Astrocyte (in vitro differentiated cells and primary cell): Measurements from ENCODE around the gene NAA11. TPM values are rescaled to one million over a fixed set of nuclear protein-coding genes. Genes with fewer than 3 reads are reported as not detected.

Experiments used
- DNase-seq: peaks from one replicate; pipeline ENCODE4 v3.0.0-alpha.2; 2010; ENCODE audit warnings: low read depth
- FAIRE-seq: peaks from 2 replicates; lab custom pipeline; 2011; peaks lifted over from hg19 to GRCh38; lab: Jason Lieb, UNC
- H2AFZ ChIP-seq: 2 replicates; pipeline ENCODE4 v1.6.0; 2012; ENCODE audit warnings: low read depth, low read length, inconsistent platforms
- H3K27ac ChIP-seq: 2 replicates; pipeline ENCODE4 v1.5.1; 2011; ENCODE audit warnings: low read depth, low read length, inconsistent platforms
- H3K27me3 ChIP-seq: 2 replicates; pipeline ENCODE4 v1.6.0; 2011; ENCODE audit warnings: low read length, inconsistent platforms; ENCODE audit not compliant: insufficient read depth
- H3K36me3 ChIP-seq: 2 replicates; pipeline ENCODE4 v1.5.1; 2011; ENCODE audit warnings: low read length, inconsistent platforms; ENCODE audit not compliant: insufficient read depth
- H3K4me1 ChIP-seq: 2 replicates; pipeline ENCODE4 v1.5.1; 2011; ENCODE audit warnings: low read length, inconsistent platforms; ENCODE audit not compliant: insufficient read depth
- H3K4me2 ChIP-seq: 2 replicates; pipeline ENCODE4 v1.6.0; 2012; ENCODE audit warnings: low read length, inconsistent platforms
- H3K4me3 ChIP-seq: 2 replicates; pipeline ENCODE4 v1.5.1; 2011; ENCODE audit warnings: low read depth, mild to moderate bottlenecking, low read length, inconsistent platforms; ENCODE audit not compliant: insufficient read depth
- H3K79me2 ChIP-seq: 2 replicates; pipeline ENCODE4 v1.6.0; 2012; ENCODE audit warnings: mild to moderate bottlenecking, low read length, inconsistent platforms; ENCODE audit not compliant: insufficient read depth
- H3K9ac ChIP-seq: 2 replicates; pipeline ENCODE4 v1.6.0; 2012; ENCODE audit warnings: mild to moderate bottlenecking, low read length, inconsistent platforms
- H3K9me3 ChIP-seq: 2 replicates; pipeline ENCODE4 v1.5.1; 2012; ENCODE audit warnings: low read depth, mild to moderate bottlenecking, low read length, inconsistent platforms; ENCODE audit not compliant: insufficient read depth
- H4K20me1 ChIP-seq: 2 replicates; pipeline ENCODE4 v1.6.0; 2012; ENCODE audit warnings: low read length, inconsistent platforms; ENCODE audit not compliant: insufficient read depth
- H3K27ac Mint-ChIP-seq: one replicate; pipeline ENCODE4 v1.8.0; 2021; ENCODE audit warnings: mild to moderate bottlenecking, mixed read lengths; ENCODE audit not compliant: unreplicated experiment
- H3K27me3 Mint-ChIP-seq: one replicate; pipeline ENCODE4 v1.8.0; 2021; ENCODE audit warnings: low read depth, mixed read lengths; ENCODE audit not compliant: unreplicated experiment
- H3K36me3 Mint-ChIP-seq: one replicate; pipeline ENCODE4 v1.8.0; 2021; ENCODE audit warnings: low read depth, mixed read lengths; ENCODE audit not compliant: unreplicated experiment
- H3K4me1 Mint-ChIP-seq: one replicate; pipeline ENCODE4 v1.8.0; 2021; ENCODE audit warnings: low read depth, mixed read lengths; ENCODE audit not compliant: unreplicated experiment
- H3K4me3 Mint-ChIP-seq: one replicate; pipeline ENCODE4 v1.8.0; 2021; ENCODE audit warnings: mild to moderate bottlenecking, moderate library complexity, mixed read lengths; ENCODE audit not compliant: unreplicated experiment
- H3K9me3 Mint-ChIP-seq: one replicate; pipeline ENCODE4 v1.8.0; 2021; ENCODE audit warnings: mild to moderate bottlenecking, mixed read lengths; ENCODE audit not compliant: unreplicated experiment
- EZH2 ChIP-seq: IDR thresholded peaks from 2 replicates; pipeline ENCODE4 v1.6.1; 2012; ENCODE audit warnings: mild to moderate bottlenecking, low read length, inconsistent platforms; ENCODE audit not compliant: insufficient read depth
- total RNA-seq: library from RNA; stranded (reverse); gene quantifications from 2 replicates; pipeline ENCODE4 v1.2.1, GENCODE V29; 2021
- TF ChIP-seq, protein P1 (sequence below): IDR thresholded peaks from 2 replicates; pipeline ENCODE4 v1.5.1; 2011; ENCODE audit warnings: low read depth, mild to moderate bottlenecking, inconsistent platforms, low read length, moderate library complexity; ENCODE audit not compliant: insufficient read depth

NAA11 gene
- total RNA-seq, 1 donor from 2014 or later = not detected

DNA sequence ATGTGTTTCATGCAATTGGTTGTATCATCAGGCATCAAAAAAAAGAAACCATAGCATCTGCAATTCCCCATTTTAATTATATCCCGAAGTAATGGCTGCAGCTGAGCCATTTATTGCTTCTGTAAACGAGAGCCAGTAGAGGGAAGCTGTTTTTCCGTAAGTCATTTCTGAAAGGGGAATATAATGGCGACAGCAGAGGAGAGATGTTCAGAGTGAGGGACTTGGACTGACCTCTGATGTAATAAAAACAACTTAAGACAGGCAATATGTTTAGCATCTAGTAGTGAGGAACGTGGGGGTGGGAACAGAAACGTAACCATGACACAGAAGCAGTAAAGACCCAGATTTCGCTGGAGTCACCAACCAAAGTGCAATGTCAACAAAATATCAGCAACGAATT, 31.5 kb upstream of the NAA11 start:
- Histone ChIP-seq H3K27ac (no peak overlapping the region), H2AFZ (no peak overlapping the region), H3K9ac (no peak overlapping the region), H3K36me3 (no peaks in the 10 kb centered on the region), H3K27me3 (no peaks in the 10 kb centered on the region), H3K9me3 (no peaks in the 10 kb centered on the region), H3K4me2 (no peak overlapping the region), H4K20me1 (no peaks in the 10 kb centered on the region), H3K79me2 (no peaks in the 10 kb centered on the region), H3K4me3 (no peak overlapping the region), H3K4me1 (no peaks in the 10 kb centered on the region)
- Mint-ChIP-seq H3K36me3 (no peaks in the 10 kb centered on the region), H3K27me3 (no peaks in the 10 kb centered on the region), H3K4me1 (no peaks in the 10 kb centered on the region), H3K9me3 (no peaks in the 10 kb centered on the region), H3K27ac (no peak overlapping the region), H3K4me3 (no peak overlapping the region)
- FAIRE-seq (no peak), DNase-seq (no peak)
- TF ChIP-seq, protein P1, sequence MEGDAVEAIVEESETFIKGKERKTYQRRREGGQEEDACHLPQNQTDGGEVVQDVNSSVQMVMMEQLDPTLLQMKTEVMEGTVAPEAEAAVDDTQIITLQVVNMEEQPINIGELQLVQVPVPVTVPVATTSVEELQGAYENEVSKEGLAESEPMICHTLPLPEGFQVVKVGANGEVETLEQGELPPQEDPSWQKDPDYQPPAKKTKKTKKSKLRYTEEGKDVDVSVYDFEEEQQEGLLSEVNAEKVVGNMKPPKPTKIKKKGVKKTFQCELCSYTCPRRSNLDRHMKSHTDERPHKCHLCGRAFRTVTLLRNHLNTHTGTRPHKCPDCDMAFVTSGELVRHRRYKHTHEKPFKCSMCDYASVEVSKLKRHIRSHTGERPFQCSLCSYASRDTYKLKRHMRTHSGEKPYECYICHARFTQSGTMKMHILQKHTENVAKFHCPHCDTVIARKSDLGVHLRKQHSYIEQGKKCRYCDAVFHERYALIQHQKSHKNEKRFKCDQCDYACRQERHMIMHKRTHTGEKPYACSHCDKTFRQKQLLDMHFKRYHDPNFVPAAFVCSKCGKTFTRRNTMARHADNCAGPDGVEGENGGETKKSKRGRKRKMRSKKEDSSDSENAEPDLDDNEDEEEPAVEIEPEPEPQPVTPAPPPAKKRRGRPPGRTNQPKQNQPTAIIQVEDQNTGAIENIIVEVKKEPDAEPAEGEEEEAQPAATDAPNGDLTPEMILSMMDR = no peak
- TF ChIP-seq EZH2 = no peak

DNA sequence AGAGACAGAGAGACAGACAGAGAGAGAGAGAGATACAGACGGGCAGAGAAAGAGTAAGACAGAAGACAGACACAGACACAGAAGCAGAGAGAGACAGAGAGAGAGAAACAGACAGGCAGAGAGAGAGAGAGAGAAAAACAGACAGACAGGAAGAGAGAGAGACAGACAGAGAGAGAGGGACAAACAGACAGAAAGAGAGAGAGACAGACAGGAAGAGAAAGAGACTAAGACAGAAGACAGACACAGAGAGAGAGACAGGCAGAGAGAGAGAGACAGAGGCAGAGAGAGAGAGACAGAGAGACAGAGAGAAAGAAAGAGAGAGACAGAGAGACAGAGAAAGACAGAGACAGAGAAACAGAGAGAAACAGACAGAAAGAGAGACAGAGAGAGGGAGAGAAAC, 27.2 kb upstream of the NAA11 start:
- no peak overlapping the region for H3K4me3 Mint-ChIP-seq
- no peak overlapping the region for H2AFZ ChIP-seq
- FAIRE-seq (peak; percentile 100), DNase-seq (no peak)
- no peaks in the 10 kb centered on the region for H3K4me1 Mint-ChIP-seq
- H3K36me3 Mint-ChIP-seq = no peaks in the 10 kb centered on the region
- H3K9ac ChIP-seq = no peak overlapping the region
- no peak overlapping the region for H3K4me3 ChIP-seq
- no peaks in the 10 kb centered on the region for H3K9me3 ChIP-seq
- no peak overlapping the region for H3K4me2 ChIP-seq
- peaks cover 2% of the 10 kb centered on the region for H3K9me3 Mint-ChIP-seq
- no peak overlapping the region for H3K27ac Mint-ChIP-seq
- H3K36me3 ChIP-seq = no peaks in the 10 kb centered on the region
- H3K27ac ChIP-seq = no peak overlapping the region
- no peaks in the 10 kb centered on the region for H3K79me2 ChIP-seq
- H3K4me1 ChIP-seq = no peaks in the 10 kb centered on the region
- H3K27me3 ChIP-seq = no peaks in the 10 kb centered on the region
- H4K20me1 ChIP-seq = no peaks in the 10 kb centered on the region
- TF ChIP-seq, protein P1 = no peak
- TF ChIP-seq EZH2 = no peak
- no peaks in the 10 kb centered on the region for H3K27me3 Mint-ChIP-seq

DNA sequence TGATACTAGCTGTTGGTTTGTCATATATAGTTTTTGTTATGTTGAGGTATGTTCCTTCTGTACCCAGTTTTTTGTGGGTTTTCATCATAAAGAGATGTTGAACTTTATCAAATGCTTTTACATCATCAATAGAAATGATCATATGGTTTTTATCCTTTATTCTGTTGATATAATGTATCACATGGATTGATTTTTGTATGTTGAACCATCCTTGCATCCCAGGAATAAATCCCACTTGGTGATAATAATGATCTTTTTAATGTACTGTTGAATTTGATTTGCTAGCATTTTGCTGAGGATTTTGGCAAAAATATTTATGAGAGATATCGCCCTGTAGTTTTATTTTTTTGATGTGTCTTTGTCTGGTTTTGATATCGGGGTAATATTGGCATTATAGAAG, 22.5 kb upstream of the NAA11 start:
- FAIRE-seq = no peak
- no peak overlapping the region for H3K27ac Mint-ChIP-seq

More for the DNA sequence above, 22.5 kb upstream of the NAA11 start:
- H3K4me1 ChIP-seq = no peaks in the 10 kb centered on the region
- H3K4me3 ChIP-seq = no peak overlapping the region
- H3K27me3 Mint-ChIP-seq = no peaks in the 10 kb centered on the region
- H3K36me3 ChIP-seq = no peaks in the 10 kb centered on the region
- H4K20me1 ChIP-seq = no peaks in the 10 kb centered on the region
- H3K27me3 ChIP-seq = no peaks in the 10 kb centered on the region
- no peak overlapping the region for H3K4me3 Mint-ChIP-seq
- no peak overlapping the region for H2AFZ ChIP-seq
- no peaks in the 10 kb centered on the region for H3K79me2 ChIP-seq
- no peaks in the 10 kb centered on the region for H3K4me1 Mint-ChIP-seq
- DNase-seq = no peak
- no peak overlapping the region for H3K27ac ChIP-seq
- no peak overlapping the region for H3K4me2 ChIP-seq
- no peak for TF ChIP-seq EZH2
- TF ChIP-seq, protein P1 = no peak
- H3K9ac ChIP-seq = no peak overlapping the region
- H3K9me3 Mint-ChIP-seq = peaks cover 5% of the 10 kb centered on the region
- H3K36me3 Mint-ChIP-seq = no peaks in the 10 kb centered on the region
- H3K9me3 ChIP-seq = no peaks in the 10 kb centered on the region
